D721Med (cell line): ENCODE results near the gene RCN1.
"Not testable (repeated sequence)": the region's sequence is repeated elsewhere in the genome, so short reads cannot be mapped to it uniquely, and the experiment has no call there.

Source experiments
- DNase-seq: peaks from one replicate; pipeline ENCODE4 v3.0.0; 2011; ENCODE audit warnings: low spot score; ENCODE audit not compliant: insufficient read length
- FAIRE-seq: peaks from 2 replicates; lab custom pipeline; 2011; peaks lifted over from hg19 to GRCh38; lab: Jason Lieb, UNC
- CTCF ChIP-seq: IDR thresholded peaks from 2 replicates; pipeline ENCODE4 v1.5.1; 2012; ENCODE audit warnings: mild to moderate bottlenecking, control low read depth; ENCODE audit not compliant: insufficient read depth; ENCODE audit errors: missing control alignments

Gene RCN1

GRCh38 chr11:32053151-32053888 is 37.6 kb upstream of the RCN1 start:
- no peak for DNase-seq
- FAIRE-seq, result no peak
- TF ChIP-seq CTCF, result no peak

GRCh38 chr11:32055861-32056260 is 35.0 kb upstream of the RCN1 start:
- no peak for FAIRE-seq
- TF ChIP-seq CTCF, result no peak
- no peak for DNase-seq

- FAIRE-seq (no peak), DNase-seq (no peak)
- no peak for TF ChIP-seq CTCF
Measured at GRCh38 chr11:32056438-32056837, 34.4 kb upstream of the RCN1 start.

- DNase-seq, result no peak
- TF ChIP-seq CTCF, result no peak
- FAIRE-seq, result no peak
Measured at GRCh38 chr11:32059686-32060462, 31.0 kb upstream of the RCN1 start.

- FAIRE-seq (no peak), DNase-seq (no peak)
- TF ChIP-seq CTCF, result no peak
Measured at GRCh38 chr11:32062540-32062939, 28.3 kb upstream of the RCN1 start.

- not testable (repeated sequence) for FAIRE-seq, DNase-seq
Measured at GRCh38 chr11:32063031-32063430, 27.8 kb upstream of the RCN1 start.

GRCh38 chr11:32065865-32066629 is 24.8 kb upstream of the RCN1 start:
- DNase-seq, result no peak
- no peak for FAIRE-seq
- TF ChIP-seq CTCF, result no peak
